ENCODE data around the gene ZBTB7C. TPM values are rescaled to one million over a fixed set of nuclear protein-coding genes. Genes with fewer than 3 reads are reported as not detected.
A peak's percentile ranks its signal among the peaks of the same experiment; 100 is the strongest.

The ZBTB7C gene
- total and polyA plus RNA-seq, 9 donors: 1.5 to 26.6 (median 15.7) TPM

- no peak for TF ChIP-seq EP300 (IDR thresholded peaks at IDR 0.05)
- no peak for TF ChIP-seq POLR2A (IDR thresholded peaks at IDR 0.05)
- H3K27me3 ChIP-seq: no peaks in the 10 kb centered on the region
- H3K4me3 ChIP-seq: no peak overlapping the region
- WGBS, 3 donors: 96 to 97% (median 96%) methylated on average over 23 of the region's 23 CpGs
- H3K9me3 ChIP-seq: no peaks in the 10 kb centered on the region
- no peaks in the 10 kb centered on the region for H3K36me3 ChIP-seq
- no peaks in the 10 kb centered on the region for H3K4me1 ChIP-seq (ENCODE audit: insufficient read depth)
- H3K27ac ChIP-seq: no peak overlapping the region
- DNase-seq: no peak
- intact Hi-C loops (cut with DNase I): no loop called here
Observed at GRCh38 chr18:48040457-48041110, 368.6 kb downstream of the ZBTB7C start.

- TF ChIP-seq POLR2A (IDR thresholded peaks at IDR 0.05) (no peak), CTCF (IDR thresholded peaks at IDR 0.05) (no peak), EP300 (IDR thresholded peaks at IDR 0.05) (no peak)
- Histone ChIP-seq H3K9me3 (no peaks in the 10 kb centered on the region), H3K27me3 (no peaks in the 10 kb centered on the region), H3K4me1 (ENCODE audit: insufficient read depth) (no peaks in the 10 kb centered on the region), H3K36me3 (no peaks in the 10 kb centered on the region), H3K27ac (no peak overlapping the region), H3K4me3 (no peak overlapping the region)
- intact Hi-C loops (cut with DNase I): loop anchor here in 1 of 4 donors (10.0 kb wide), 1 partner anchor 305 kb away; no protein-coding TSS in a partner anchor
- 95 to 96% (median 95%) methylated on average over 15 to 17 of the region's 17 CpGs for WGBS, 3 donors
- no peak for DNase-seq
Observed at GRCh38 chr18:48039769-48040215, 369.4 kb downstream of the ZBTB7C start.

- intact Hi-C loops (cut with DNase I): loop anchor here in 1 of 4 donors (10.0 kb wide), 1 partner anchor 306 kb away; no protein-coding TSS in a partner anchor
- no peak for DNase-seq
- no peaks in the 10 kb centered on the region for H3K4me1 ChIP-seq (ENCODE audit: insufficient read depth)
Observed at GRCh38 chr18:48038636-48039035, 370.5 kb downstream of the ZBTB7C start.

GRCh38 chr18:48037481-48038271, 371.5 kb downstream of the ZBTB7C start:
- DNase-seq: peak in 1 of 5 donors; percentile 16
- TF ChIP-seq POLR2A (IDR thresholded peaks at IDR 0.05) (no peak), CTCF (IDR thresholded peaks at IDR 0.05) (no peak), EP300 (IDR thresholded peaks at IDR 0.05) (no peak)
- Histone ChIP-seq H3K27me3 (no peaks in the 10 kb centered on the region), H3K4me3 (no peak overlapping the region), H3K4me1 (ENCODE audit: insufficient read depth) (no peaks in the 10 kb centered on the region), H3K9me3 (no peaks in the 10 kb centered on the region), H3K27ac (no peak overlapping the region), H3K36me3 (no peaks in the 10 kb centered on the region)
- 79 to 89% (median 81%) methylated on average over 16 of the region's 16 CpGs for WGBS, 3 donors
- intact Hi-C loops (cut with DNase I): loop anchor here in 1 of 4 donors (10.0 kb wide), 1 partner anchor 307 kb away; no protein-coding TSS in a partner anchor

More at GRCh38 chr18:48038636-48039035, 370.5 kb downstream of the ZBTB7C start:
- H3K4me3 ChIP-seq: no peak overlapping the region
- TF ChIP-seq POLR2A (IDR thresholded peaks at IDR 0.05) (no peak), CTCF (IDR thresholded peaks at IDR 0.05) (no peak), EP300 (IDR thresholded peaks at IDR 0.05) (no peak)
- no peak overlapping the region for H3K27ac ChIP-seq
- no peaks in the 10 kb centered on the region for H3K27me3 ChIP-seq
- 95 to 98% (median 97%) methylated on average over 6 of the region's 6 CpGs for WGBS, 3 donors
- no peaks in the 10 kb centered on the region for H3K9me3 ChIP-seq
- no peaks in the 10 kb centered on the region for H3K36me3 ChIP-seq
